ENCODE measurements around the gene C1orf94.

Gene C1orf94

DNA sequence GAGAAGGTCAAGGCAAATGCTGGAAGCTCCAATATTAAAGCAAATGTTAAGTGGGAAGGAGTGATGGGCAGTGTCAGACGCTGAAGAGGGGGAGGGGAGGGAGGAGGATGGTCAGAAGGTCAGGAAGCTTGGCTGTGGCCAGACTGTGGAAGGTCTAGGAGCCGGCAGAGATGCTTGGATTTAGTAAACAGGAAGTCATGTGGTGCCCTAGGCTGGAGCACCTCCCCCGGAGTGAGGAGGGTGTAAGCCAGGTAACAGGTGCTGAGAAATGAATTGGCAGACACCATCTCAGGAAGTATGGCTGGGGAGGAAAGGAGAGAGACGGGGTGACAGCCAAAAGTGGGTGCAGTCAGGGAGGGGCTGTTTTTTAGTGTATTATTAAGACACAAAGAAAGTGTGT lies 29.4 kb upstream of the C1orf94 start:
- H3K4me3 ChIP-seq (ENCODE audit: low read length) = no peak overlapping the region
- H4K20me1 ChIP-seq (ENCODE audit: insufficient read depth, low read length) = no peaks in the 10 kb centered on the region
- no peak overlapping the region for H3K27ac ChIP-seq (ENCODE audit: low read length)
- no peak for TF ChIP-seq EZH2phosphoT487 (IDR thresholded peaks at IDR 0.05; ENCODE audit: low read depth)
- TF ChIP-seq, protein P1, sequence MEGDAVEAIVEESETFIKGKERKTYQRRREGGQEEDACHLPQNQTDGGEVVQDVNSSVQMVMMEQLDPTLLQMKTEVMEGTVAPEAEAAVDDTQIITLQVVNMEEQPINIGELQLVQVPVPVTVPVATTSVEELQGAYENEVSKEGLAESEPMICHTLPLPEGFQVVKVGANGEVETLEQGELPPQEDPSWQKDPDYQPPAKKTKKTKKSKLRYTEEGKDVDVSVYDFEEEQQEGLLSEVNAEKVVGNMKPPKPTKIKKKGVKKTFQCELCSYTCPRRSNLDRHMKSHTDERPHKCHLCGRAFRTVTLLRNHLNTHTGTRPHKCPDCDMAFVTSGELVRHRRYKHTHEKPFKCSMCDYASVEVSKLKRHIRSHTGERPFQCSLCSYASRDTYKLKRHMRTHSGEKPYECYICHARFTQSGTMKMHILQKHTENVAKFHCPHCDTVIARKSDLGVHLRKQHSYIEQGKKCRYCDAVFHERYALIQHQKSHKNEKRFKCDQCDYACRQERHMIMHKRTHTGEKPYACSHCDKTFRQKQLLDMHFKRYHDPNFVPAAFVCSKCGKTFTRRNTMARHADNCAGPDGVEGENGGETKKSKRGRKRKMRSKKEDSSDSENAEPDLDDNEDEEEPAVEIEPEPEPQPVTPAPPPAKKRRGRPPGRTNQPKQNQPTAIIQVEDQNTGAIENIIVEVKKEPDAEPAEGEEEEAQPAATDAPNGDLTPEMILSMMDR (IDR thresholded peaks at IDR 0.05; ENCODE audit: low read depth, low read length) = no peak
- H3K9ac ChIP-seq (ENCODE audit: low read length) = no peak overlapping the region
- H3K4me1 ChIP-seq (ENCODE audit: low read length) = peaks cover 6% of the 10 kb centered on the region; the same call in 1 of the 2 replicates
- no peaks in the 10 kb centered on the region for H3K9me3 ChIP-seq (ENCODE audit: insufficient read depth, low read length)
- H3K4me2 ChIP-seq (ENCODE audit: low read length) = no peak overlapping the region
- no peaks in the 10 kb centered on the region for H3K36me3 ChIP-seq (replicated peaks; ENCODE audit: low read depth, low read length)
- no peaks in the 10 kb centered on the region for H3K27me3 ChIP-seq (ENCODE audit: low read depth, low read length)
- H3K79me2 ChIP-seq (ENCODE audit: low read length) = no peaks in the 10 kb centered on the region
- no peak overlapping the region for H2AFZ ChIP-seq (ENCODE audit: low read depth, low read length)

DNA sequence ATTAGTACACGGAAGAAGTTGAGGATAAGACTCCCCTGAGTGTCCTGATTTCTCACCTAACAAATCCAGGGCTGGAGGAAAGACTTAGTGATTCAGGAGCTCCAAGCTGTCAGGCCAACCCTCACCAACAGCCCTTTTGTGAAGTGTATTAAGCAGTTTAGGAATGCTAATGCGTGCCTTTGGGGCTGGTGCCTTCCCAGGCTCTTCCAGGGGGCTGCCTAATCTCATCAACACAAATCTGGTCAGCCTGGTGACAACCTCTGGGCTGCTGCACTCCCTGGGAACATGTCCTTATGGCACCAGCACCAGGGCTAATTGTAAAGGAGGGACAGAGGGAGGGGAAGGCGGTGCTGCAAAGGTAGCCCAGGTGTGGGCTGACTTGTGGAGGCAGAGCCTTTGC lies 27.2 kb upstream of the C1orf94 start:
- Histone ChIP-seq H2AFZ (ENCODE audit: low read depth, low read length) (no peak overlapping the region), H3K79me2 (ENCODE audit: low read length) (no peaks in the 10 kb centered on the region), H3K27ac (ENCODE audit: low read length) (no peak overlapping the region), H3K9me3 (ENCODE audit: insufficient read depth, low read length) (no peaks in the 10 kb centered on the region), H3K36me3 (replicated peaks; ENCODE audit: low read depth, low read length) (no peaks in the 10 kb centered on the region), H4K20me1 (ENCODE audit: insufficient read depth, low read length) (no peaks in the 10 kb centered on the region), H3K4me3 (ENCODE audit: low read length) (no peak overlapping the region), H3K27me3 (ENCODE audit: low read depth, low read length) (no peaks in the 10 kb centered on the region), H3K9ac (ENCODE audit: low read length) (no peak overlapping the region), H3K4me2 (ENCODE audit: low read length) (no peak overlapping the region), H3K4me1 (ENCODE audit: low read length) (peaks cover 6% of the 10 kb centered on the region; the same call in 1 of the 2 replicates)
- TF ChIP-seq, protein P1 (IDR thresholded peaks at IDR 0.05; ENCODE audit: low read depth, low read length) = no peak
- TF ChIP-seq EZH2phosphoT487 (IDR thresholded peaks at IDR 0.05; ENCODE audit: low read depth) = no peak

DNA sequence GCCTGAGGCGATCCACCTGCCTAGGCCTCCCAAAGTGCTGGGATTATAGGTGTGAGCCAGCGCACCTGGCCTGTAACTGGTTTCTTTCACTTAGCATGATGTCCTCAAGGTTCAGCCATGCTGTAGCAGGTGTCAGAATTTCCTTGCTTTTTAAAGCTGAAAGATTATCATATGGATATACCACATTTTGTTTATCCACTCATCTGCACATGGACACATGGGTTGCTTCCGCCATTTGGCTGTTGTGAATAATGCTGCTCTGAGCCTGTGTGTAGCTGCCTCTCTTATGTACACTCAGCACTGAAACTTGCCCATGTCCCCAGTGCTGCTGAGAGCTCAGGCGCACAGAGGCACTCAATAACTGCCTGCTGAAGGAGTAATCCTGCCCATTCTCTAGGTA lies 23.5 kb upstream of the C1orf94 start:
- H3K4me2 ChIP-seq (ENCODE audit: low read length) = no peak overlapping the region
- H2AFZ ChIP-seq (ENCODE audit: low read depth, low read length) = no peak overlapping the region
- no peaks in the 10 kb centered on the region for H3K36me3 ChIP-seq (replicated peaks; ENCODE audit: low read depth, low read length)
- no peaks in the 10 kb centered on the region for H3K79me2 ChIP-seq (ENCODE audit: low read length)
- H3K4me3 ChIP-seq (ENCODE audit: low read length) = no peak overlapping the region
- no peaks in the 10 kb centered on the region for H3K27me3 ChIP-seq (ENCODE audit: low read depth, low read length)
- H3K9me3 ChIP-seq (ENCODE audit: insufficient read depth, low read length) = no peaks in the 10 kb centered on the region
- no peaks in the 10 kb centered on the region for H3K4me1 ChIP-seq (ENCODE audit: low read length)
- TF ChIP-seq, protein P1 (IDR thresholded peaks at IDR 0.05; ENCODE audit: low read depth, low read length) = no peak
- TF ChIP-seq EZH2phosphoT487 (IDR thresholded peaks at IDR 0.05; ENCODE audit: low read depth) = no peak
- no peak overlapping the region for H3K27ac ChIP-seq (ENCODE audit: low read length)
- no peaks in the 10 kb centered on the region for H4K20me1 ChIP-seq (ENCODE audit: insufficient read depth, low read length)
- no peak overlapping the region for H3K9ac ChIP-seq (ENCODE audit: low read length)

DNA sequence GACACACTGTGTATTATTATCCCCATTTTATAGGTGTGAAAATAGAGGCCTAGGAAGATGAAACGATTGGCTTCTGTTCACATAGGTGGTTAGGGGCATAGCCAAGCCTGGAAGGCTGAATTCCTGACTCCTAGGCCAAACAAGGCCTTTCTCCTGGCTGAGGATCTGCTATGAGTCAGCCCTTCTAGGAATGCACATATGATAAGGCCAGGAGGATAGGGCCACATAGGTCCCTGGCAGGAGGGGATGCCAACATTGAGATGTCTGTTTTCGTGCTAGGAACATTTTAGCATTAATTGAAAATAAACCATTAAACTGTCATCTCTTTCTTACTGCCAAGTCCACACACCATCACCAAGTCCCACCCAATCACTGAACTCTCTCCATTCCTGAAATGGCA lies 20.8 kb upstream of the C1orf94 start:
- Histone ChIP-seq H3K9ac (ENCODE audit: low read length) (no peak overlapping the region), H3K4me3 (ENCODE audit: low read length) (no peak overlapping the region), H3K79me2 (ENCODE audit: low read length) (no peaks in the 10 kb centered on the region), H3K36me3 (replicated peaks; ENCODE audit: low read depth, low read length) (no peaks in the 10 kb centered on the region), H3K4me2 (ENCODE audit: low read length) (no peak overlapping the region), H3K4me1 (ENCODE audit: low read length) (no peaks in the 10 kb centered on the region), H2AFZ (ENCODE audit: low read depth, low read length) (no peak overlapping the region), H4K20me1 (ENCODE audit: insufficient read depth, low read length) (no peaks in the 10 kb centered on the region), H3K27ac (ENCODE audit: low read length) (no peak overlapping the region), H3K9me3 (ENCODE audit: insufficient read depth, low read length) (no peaks in the 10 kb centered on the region), H3K27me3 (ENCODE audit: low read depth, low read length) (no peaks in the 10 kb centered on the region)
- TF ChIP-seq EZH2phosphoT487 (IDR thresholded peaks at IDR 0.05; ENCODE audit: low read depth) = no peak
- TF ChIP-seq, protein P1 (IDR thresholded peaks at IDR 0.05; ENCODE audit: low read depth, low read length) = no peak

Data from OCI-LY3 (cell line).